ENCODE results near the gene COBLL1. TPM values are rescaled to one million over a fixed set of nuclear protein-coding genes. Genes with fewer than 3 reads are reported as not detected.

Gene COBLL1
- total RNA-seq, 4 donors from 2014 or later, result 42.2 to 59.4 (median 45.2) TPM

DNA sequence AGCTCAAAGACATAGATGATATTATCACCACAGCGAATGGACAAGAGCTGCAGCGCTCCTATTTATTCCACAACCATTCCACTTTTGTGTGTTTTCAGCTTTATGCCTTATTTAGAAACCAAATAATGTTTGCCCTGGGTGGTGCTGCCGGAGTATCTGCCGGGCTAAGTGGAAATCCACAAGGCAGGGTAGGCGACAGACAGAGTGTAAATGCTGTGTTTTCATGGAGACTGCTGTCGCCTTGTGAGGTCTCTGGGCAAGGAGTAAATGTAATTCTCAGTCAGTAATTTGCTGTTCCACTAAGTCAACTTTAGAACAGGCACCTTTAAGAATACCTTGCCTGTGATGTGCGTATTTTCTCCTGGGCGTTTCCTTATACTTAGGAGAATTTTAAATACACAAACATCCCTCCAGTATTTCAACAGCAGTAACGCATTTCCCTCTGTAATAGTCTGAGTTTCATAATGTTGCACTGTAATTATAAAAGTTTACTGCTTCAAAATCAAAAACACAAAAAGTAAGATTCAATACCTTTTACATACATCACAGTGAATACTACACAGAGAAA, 60.9 kb downstream of the COBLL1 start:
- TF ChIP-seq, protein P1, sequence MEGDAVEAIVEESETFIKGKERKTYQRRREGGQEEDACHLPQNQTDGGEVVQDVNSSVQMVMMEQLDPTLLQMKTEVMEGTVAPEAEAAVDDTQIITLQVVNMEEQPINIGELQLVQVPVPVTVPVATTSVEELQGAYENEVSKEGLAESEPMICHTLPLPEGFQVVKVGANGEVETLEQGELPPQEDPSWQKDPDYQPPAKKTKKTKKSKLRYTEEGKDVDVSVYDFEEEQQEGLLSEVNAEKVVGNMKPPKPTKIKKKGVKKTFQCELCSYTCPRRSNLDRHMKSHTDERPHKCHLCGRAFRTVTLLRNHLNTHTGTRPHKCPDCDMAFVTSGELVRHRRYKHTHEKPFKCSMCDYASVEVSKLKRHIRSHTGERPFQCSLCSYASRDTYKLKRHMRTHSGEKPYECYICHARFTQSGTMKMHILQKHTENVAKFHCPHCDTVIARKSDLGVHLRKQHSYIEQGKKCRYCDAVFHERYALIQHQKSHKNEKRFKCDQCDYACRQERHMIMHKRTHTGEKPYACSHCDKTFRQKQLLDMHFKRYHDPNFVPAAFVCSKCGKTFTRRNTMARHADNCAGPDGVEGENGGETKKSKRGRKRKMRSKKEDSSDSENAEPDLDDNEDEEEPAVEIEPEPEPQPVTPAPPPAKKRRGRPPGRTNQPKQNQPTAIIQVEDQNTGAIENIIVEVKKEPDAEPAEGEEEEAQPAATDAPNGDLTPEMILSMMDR (IDR thresholded peaks at IDR 0.05), result no peak
- no peak for TF ChIP-seq POLR2A (IDR thresholded peaks at IDR 0.05)
- no peaks in the 10 kb centered on the region for H3K27me3 ChIP-seq
- H3K36me3 ChIP-seq, result no peaks in the 10 kb centered on the region
- no peaks in the 10 kb centered on the region for H3K9me3 ChIP-seq
- no peak overlapping the region for H3K27ac ChIP-seq
- no peak for DNase-seq
- H3K4me3 ChIP-seq, result no peak overlapping the region
- no peaks in the 10 kb centered on the region for H3K4me1 ChIP-seq

DNA sequence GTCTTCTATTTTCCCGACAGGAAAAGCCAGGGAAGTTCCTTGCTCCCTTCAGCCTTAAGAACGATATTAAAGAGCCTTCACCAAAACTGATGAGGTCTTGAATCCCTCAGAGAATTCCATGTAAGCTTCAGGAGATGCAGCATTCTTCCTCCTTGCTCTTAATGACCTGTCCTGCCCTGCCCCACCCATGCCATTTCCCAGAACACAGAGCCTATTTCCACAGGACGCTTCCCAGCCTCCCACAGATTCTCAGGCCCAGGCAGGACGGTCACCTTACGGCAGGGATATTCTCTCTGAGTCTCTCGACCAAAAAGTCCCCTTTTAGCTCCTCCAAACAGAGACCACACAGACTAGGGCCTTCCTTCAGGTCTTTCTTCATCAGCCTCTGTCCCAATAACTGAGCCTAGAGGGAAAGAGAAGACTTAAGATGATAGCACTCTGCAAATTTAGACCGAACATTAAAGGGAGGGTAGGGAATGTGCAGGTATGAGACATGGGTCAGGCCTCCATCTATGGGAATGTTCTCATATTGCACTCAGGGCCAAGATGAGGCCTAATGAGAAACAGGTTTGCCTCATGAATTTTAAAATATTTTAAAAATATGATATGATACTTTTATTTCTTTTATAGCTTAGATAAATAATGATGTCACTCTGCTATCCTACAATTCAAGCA, 62.1 kb downstream of the COBLL1 start:
- DNase-seq, result no peak
- Histone ChIP-seq H3K4me1 (no peaks in the 10 kb centered on the region), H3K9me3 (no peaks in the 10 kb centered on the region), H3K4me3 (no peak overlapping the region), H3K27ac (no peak overlapping the region), H3K27me3 (no peaks in the 10 kb centered on the region), H3K36me3 (no peaks in the 10 kb centered on the region)
- TF ChIP-seq POLR2A (IDR thresholded peaks at IDR 0.05), result no peak
- TF ChIP-seq, protein P1 (IDR thresholded peaks at IDR 0.05), result no peak

DNA sequence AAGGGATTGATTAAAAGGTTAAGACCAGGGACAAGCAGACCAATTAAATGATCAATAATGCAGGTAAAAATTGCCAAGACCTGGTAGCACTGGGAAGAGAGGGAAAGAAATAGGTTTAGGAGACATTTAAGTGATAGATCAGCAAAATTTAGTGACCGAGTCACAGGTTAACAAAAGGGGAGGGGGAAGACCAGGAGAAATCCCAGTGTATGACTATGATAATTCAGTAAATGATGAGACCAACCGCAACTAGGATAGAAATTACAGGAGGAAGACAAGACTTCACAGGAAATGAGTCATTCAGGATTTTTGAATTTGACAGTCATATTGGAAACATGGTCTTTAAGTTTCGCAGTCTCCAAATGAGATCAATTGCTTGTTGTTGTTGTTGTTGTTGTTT, 62.9 kb downstream of the COBLL1 start:
- Histone ChIP-seq H3K4me1 (no peaks in the 10 kb centered on the region), H3K27ac (no peak overlapping the region), H3K27me3 (no peaks in the 10 kb centered on the region), H3K36me3 (no peaks in the 10 kb centered on the region), H3K9me3 (no peaks in the 10 kb centered on the region), H3K4me3 (no peak overlapping the region)
- TF ChIP-seq, protein P1 (IDR thresholded peaks at IDR 0.05), result no peak
- TF ChIP-seq POLR2A (IDR thresholded peaks at IDR 0.05), result no peak
- DNase-seq, result no peak

DNA sequence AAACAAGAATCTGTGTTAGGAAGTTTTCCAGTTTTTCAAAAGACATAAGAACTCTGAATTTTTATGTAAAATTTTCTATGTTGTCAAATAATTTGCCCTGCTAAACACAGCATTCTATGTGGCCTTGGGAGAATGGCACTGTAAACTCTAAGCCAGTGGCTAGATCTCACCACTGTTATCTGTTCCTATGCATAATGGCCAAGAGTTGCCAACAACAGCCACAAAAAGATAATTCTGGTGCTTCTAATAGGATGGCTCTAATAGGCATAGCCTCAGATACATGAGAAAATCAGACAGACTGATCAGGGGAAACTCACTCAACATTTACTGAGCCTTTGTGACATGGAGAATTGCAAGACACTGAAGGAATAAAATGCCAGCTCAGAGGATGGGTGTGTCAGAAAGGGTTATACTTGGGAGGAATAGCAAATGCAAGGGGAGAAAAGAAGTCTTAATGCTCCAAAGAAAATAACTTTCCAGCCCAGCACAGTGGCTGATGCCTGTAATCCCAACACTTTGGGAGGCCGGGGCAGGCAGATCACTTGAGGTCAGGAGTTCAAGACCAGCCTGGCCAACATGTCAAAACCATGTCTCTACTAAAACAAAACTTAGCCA, 63.7 kb downstream of the COBLL1 start:
- Histone ChIP-seq H3K9me3 (no peaks in the 10 kb centered on the region), H3K27ac (no peak overlapping the region), H3K4me1 (no peaks in the 10 kb centered on the region), H3K27me3 (no peaks in the 10 kb centered on the region), H3K36me3 (no peaks in the 10 kb centered on the region), H3K4me3 (no peak overlapping the region)
- TF ChIP-seq, protein P1 (IDR thresholded peaks at IDR 0.05), result no peak
- TF ChIP-seq POLR2A (IDR thresholded peaks at IDR 0.05), result no peak
- no peak for DNase-seq

DNA sequence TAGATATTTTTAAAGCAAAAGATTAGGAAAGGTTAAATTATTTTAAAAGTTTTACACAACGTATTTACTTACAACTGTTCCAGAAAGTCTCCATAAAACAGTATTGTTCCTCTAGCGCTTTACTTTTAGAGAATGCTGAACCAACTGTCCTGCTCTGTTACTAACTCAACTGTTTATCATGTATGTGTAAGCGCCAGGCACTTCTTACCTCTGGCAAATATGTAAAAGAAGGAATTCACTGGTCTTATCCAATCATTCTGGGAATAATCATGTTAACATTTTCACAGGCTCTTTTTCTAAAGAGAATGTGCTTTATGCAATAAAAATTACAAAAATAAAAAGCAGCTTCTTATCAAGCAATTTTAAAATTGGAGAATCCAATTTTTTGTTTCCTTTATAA, 68.0 kb downstream of the COBLL1 start:
- no peak for TF ChIP-seq POLR2A (IDR thresholded peaks at IDR 0.05)
- TF ChIP-seq, protein P1 (IDR thresholded peaks at IDR 0.05), result no peak
- Histone ChIP-seq H3K27me3 (no peaks in the 10 kb centered on the region), H3K4me3 (no peak overlapping the region), H3K27ac (no peak overlapping the region), H3K36me3 (no peaks in the 10 kb centered on the region), H3K4me1 (no peaks in the 10 kb centered on the region), H3K9me3 (no peaks in the 10 kb centered on the region)
- DNase-seq, result no peak
